Upper lobe of left lung (tissue), 6 donors: ENCODE results near the gene PRR33. TPM values are rescaled to one million over a fixed set of nuclear protein-coding genes. Genes with fewer than 3 reads are reported as not detected.
A peak's percentile ranks its signal among the peaks of the same experiment; 100 is the strongest.

Source experiments
- ATAC-seq, 2 donors: fragments of 200-7000 bp; cut with Tn5 transposase; one replicate each; pipeline ENCODE4 v1.9.1; 2022; ENCODE audit warnings: mild to moderate bottlenecking in 2 of 2, moderate library complexity in 2 of 2; ENCODE audit not compliant: low FRiP score in 2 of 2
- DNase-seq, 2 donors: peaks; one replicate each; pipeline ENCODE4 v3.0.0-alpha.2; 2019 to 2020
- H3K27ac ChIP-seq, 4 donors: fragments of 200-600 bp; sonication (generic); one replicate each; pipeline ENCODE4 v1.5.1; 2016 to 2019
- H3K27me3 ChIP-seq, 4 donors: fragments of 200-600 bp; sonication (generic); one replicate each; pipeline ENCODE4 v1.5.1; 2017 to 2019
- H3K36me3 ChIP-seq, 4 donors: fragments of 200-600 bp; sonication (generic); one replicate each; pipeline ENCODE4 v1.5.1; 2016 to 2019
- H3K4me1 ChIP-seq, 4 donors: fragments of 200-600 bp; sonication (generic); one replicate each; pipeline ENCODE4 v1.5.1; 2018 to 2019
- H3K4me3 ChIP-seq, 4 donors: fragments of 200-600 bp; sonication (generic); one replicate each; pipeline ENCODE4 v1.5.1; 2017 to 2019; ENCODE audit warnings: mild to moderate bottlenecking in 2 of 4, moderate library complexity in 1 of 4
- H3K9me3 ChIP-seq, 4 donors: fragments of 200-600 bp; sonication (generic); one replicate each; pipeline ENCODE4 v1.5.1; 2018 to 2019
- EP300 ChIP-seq, 4 donors: sonication (generic); formaldehyde crosslinking; IDR thresholded peaks; one replicate each; pipeline ENCODE4 v1.5.1; 2017; ENCODE audit warnings: antibody characterized with exemption in 4 of 4, control low read depth in 2 of 4
- POLR2A ChIP-seq, 4 donors: fragments of 450-650 bp; IDR thresholded peaks; one replicate each; pipeline ENCODE4 v1.5.1; 2016 to 2017; ENCODE audit warnings: antibody characterized with exemption in 4 of 4, mild to moderate bottlenecking in 2 of 4
- POLR2AphosphoS5 ChIP-seq, 2 donors: sonication (generic); formaldehyde crosslinking; IDR thresholded peaks; one replicate each; pipeline ENCODE4 v1.5.1; 2017; ENCODE audit warnings: antibody characterized with exemption in 2 of 2
- WGBS, 2 donors: methylation state at CpG; one replicate each; pipeline ENCODE4 v1.1.5; 2017 to 2018; 5-methylcytosine and 5-hydroxymethylcytosine counted together
- total RNA-seq, 6 donors: library from RNA; depleted of rRNA in 4 of 6; stranded (reverse); fragments of >200 nt in 4 of 6; gene quantifications; one replicate each; pipeline versions ENCODE4 v1.1.0 to v1.2.1, GENCODE V29; 2016 to 2021
- TF ChIP-seq, protein P1 (sequence below), 6 experiments: fragments of 450-650 bp in 4 of 6; fragments of 200-600 bp in 2 of 6; sonication (generic) in 2 of 6; IDR thresholded peaks; one replicate each; pipeline ENCODE4 v1.5.1; 2016 to 2019; ENCODE audit warnings: antibody characterized with exemption in 6 of 6
- donor health status: DM: no; HTN: no; CAD: no; lungs with moderate emphysema.
- donor health status: DM: no; HTN: yes; CAD: no; lungs with severe emphysema.

The PRR33 gene
- total RNA-seq, 6 donors from 2014 or later: not detected

GRCh38 chr11:1851468-1852180 is 40.1 kb downstream of the PRR33 start:
- peak in 1 of 2 donors; percentile 60 for DNase-seq
- 85 to 93% methylated on average over 4 to 19 of the region's 21 CpGs for WGBS, 2 donors
- H3K27ac ChIP-seq: peak overlapping the region; percentile 78 to 90 (median 84)
- H3K9me3 ChIP-seq: no peaks in the 10 kb centered on the region
- H3K4me1 ChIP-seq: peaks cover 13 to 36% (median 21%) of the 10 kb centered on the region in 4 donors
- no peak for ATAC-seq
- no peaks in the 10 kb centered on the region for H3K36me3 ChIP-seq
- TF ChIP-seq, protein P1, sequence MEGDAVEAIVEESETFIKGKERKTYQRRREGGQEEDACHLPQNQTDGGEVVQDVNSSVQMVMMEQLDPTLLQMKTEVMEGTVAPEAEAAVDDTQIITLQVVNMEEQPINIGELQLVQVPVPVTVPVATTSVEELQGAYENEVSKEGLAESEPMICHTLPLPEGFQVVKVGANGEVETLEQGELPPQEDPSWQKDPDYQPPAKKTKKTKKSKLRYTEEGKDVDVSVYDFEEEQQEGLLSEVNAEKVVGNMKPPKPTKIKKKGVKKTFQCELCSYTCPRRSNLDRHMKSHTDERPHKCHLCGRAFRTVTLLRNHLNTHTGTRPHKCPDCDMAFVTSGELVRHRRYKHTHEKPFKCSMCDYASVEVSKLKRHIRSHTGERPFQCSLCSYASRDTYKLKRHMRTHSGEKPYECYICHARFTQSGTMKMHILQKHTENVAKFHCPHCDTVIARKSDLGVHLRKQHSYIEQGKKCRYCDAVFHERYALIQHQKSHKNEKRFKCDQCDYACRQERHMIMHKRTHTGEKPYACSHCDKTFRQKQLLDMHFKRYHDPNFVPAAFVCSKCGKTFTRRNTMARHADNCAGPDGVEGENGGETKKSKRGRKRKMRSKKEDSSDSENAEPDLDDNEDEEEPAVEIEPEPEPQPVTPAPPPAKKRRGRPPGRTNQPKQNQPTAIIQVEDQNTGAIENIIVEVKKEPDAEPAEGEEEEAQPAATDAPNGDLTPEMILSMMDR (IDR thresholded peaks at IDR 0.05): no peak
- no peak for TF ChIP-seq EP300 (IDR thresholded peaks at IDR 0.05)
- TF ChIP-seq POLR2AphosphoS5 (IDR thresholded peaks at IDR 0.05): no peak
- no peak for TF ChIP-seq POLR2A (IDR thresholded peaks at IDR 0.05)
- no peak overlapping the region for H3K4me3 ChIP-seq
- H3K27me3 ChIP-seq: no peaks in the 10 kb centered on the region

DNA sequence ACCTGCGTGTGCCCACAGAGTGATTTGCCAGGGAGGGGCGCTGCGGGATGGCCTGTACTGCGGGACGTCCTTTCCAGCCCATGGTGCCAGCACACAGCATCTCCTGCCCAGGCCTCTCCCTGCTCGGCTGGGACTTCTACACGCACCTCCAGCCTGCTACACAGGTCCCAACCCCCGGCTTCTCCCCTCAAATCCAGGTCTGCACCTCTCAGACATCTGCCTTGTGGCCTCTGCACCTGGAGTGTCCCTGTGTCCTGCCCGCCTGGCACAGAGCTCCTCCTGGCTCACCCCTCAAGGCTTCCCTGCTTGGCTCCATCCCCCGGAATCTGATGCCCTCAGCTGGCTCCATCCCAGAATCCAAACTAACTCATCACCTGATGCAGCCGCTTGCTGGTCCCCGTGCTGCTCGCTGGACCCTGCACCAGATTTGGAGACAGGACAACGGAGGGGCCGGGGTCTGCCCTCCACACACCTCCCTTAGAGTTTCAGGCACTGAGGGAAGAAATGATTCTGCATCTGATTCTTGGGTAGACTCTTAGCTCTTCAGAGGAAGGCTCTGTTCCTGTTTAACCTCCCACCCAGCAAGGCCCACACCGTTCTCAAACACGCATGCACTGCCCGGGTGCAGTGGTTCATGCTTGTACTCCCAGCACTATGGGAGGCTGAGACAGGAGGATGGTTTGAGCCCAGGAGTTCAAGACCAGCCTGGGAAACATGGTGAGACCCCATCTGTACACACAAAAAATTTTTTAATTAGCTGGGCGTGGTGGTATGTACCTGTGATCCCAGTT is 42.9 kb downstream of the PRR33 start:
- Histone ChIP-seq H3K4me1 (peaks cover 28 to 46% (median 38%) of the 10 kb centered on the region in 4 donors), H3K4me3 (no peak overlapping the region), H3K27ac (peak overlapping the region in 3 of 4 donors; percentile 81 to 90 (median 86)), H3K9me3 (no peaks in the 10 kb centered on the region), H3K36me3 (no peaks in the 10 kb centered on the region), H3K27me3 (no peaks in the 10 kb centered on the region)
- DNase-seq: no peak
- ATAC-seq: no peak
- 93 to 94% methylated on average over 15 to 17 of the region's 19 CpGs for WGBS, 2 donors
- TF ChIP-seq POLR2A (IDR thresholded peaks at IDR 0.05) (no peak), EP300 (IDR thresholded peaks at IDR 0.05) (no peak), POLR2AphosphoS5 (IDR thresholded peaks at IDR 0.05) (no peak)
- TF ChIP-seq, protein P1 (IDR thresholded peaks at IDR 0.05): no peak

- Histone ChIP-seq H3K27ac (peak overlapping the region in 1 of 4 donors; percentile 18), H3K4me1 (peaks cover 28 to 49% (median 38%) of the 10 kb centered on the region in 4 donors), H3K9me3 (no peaks in the 10 kb centered on the region), H3K27me3 (no peaks in the 10 kb centered on the region), H3K36me3 (no peaks in the 10 kb centered on the region), H3K4me3 (no peak overlapping the region)
- no peak for TF ChIP-seq POLR2AphosphoS5 (IDR thresholded peaks at IDR 0.05)
- TF ChIP-seq EP300 (IDR thresholded peaks at IDR 0.05): no peak
- TF ChIP-seq, protein P1 (IDR thresholded peaks at IDR 0.05): no peak
- no peak for TF ChIP-seq POLR2A (IDR thresholded peaks at IDR 0.05)
- peak in 1 of 2 donors; percentile 49 for DNase-seq
- WGBS, 2 donors: 89 to 92% methylated on average over 18 of the region's 18 CpGs
- no peak for ATAC-seq
Observed at GRCh38 chr11:1847926-1848639, 43.6 kb downstream of the PRR33 start.

- TF ChIP-seq EP300 (IDR thresholded peaks at IDR 0.05) (no peak), POLR2AphosphoS5 (IDR thresholded peaks at IDR 0.05) (no peak), POLR2A (IDR thresholded peaks at IDR 0.05) (no peak)
- TF ChIP-seq, protein P1 (IDR thresholded peaks at IDR 0.05): no peak
- peaks cover 28 to 44% (median 34%) of the 10 kb centered on the region in 4 donors for H3K4me1 ChIP-seq
- no peaks in the 10 kb centered on the region for H3K27me3 ChIP-seq
- ATAC-seq: no peak
- H3K4me3 ChIP-seq: no peak overlapping the region
- no peak overlapping the region for H3K27ac ChIP-seq
- peak in 1 of 2 donors; percentile 70 for DNase-seq
- no peaks in the 10 kb centered on the region for H3K36me3 ChIP-seq
- no peaks in the 10 kb centered on the region for H3K9me3 ChIP-seq
- 92 to 94% methylated on average over 34 of the region's 34 CpGs for WGBS, 2 donors
Observed at GRCh38 chr11:1847006-1847735, 44.5 kb downstream of the PRR33 start.
